Measurements from ENCODE around the gene GAMT. TPM values are rescaled to one million over a fixed set of nuclear protein-coding genes. Genes with fewer than 3 reads are reported as not detected.

GAMT gene
- total and polyA plus RNA-seq, 2 of the 13 experiments (the other 11 are each of a cell fraction or from before 2014, with no cell fraction given) = 115 to 124 TPM

DNA sequence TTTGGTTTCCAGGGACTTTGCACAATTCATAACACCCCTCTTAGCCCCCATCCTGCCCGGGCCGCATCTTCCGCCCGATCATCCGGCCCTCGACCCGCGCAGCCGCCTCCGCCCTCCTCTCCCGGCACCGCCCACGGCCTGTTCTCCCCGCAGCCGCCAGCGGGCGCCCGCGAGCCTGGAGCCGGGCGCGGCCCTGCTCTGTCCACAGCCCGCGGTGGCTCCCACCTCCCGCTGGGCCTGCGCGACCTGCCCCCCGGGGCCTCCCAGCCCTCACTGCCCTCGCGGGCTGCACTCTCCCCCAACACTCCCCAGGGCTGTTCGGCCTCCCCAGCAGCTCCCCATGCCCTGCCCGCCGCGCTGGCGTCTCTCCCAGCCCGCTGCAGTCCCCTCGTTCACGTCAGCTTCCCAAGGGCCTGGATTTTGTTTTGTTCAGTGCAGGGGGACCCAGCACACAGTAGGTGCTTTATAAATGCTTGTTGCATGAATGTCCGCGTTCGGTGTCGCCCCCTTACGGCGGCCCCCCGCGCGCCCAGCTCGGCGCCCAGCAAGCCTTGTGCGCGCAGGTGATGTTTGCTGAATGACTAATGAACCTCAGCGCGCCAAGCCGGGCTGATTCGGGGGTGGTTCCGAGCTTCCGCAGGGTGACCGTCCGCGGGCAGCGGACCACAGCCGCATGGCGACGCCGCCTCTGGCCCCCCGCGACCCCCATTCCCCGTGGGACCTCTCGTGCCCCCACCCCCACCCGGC, 44.0 kb upstream of the GAMT start (continued):
- no peak for TF ChIP-seq MED8 (CRISPR knock-in tag; IDR thresholded peaks at IDR 0.05; ENCODE audit: insufficient replicate concordance)
- TF ChIP-seq, protein P1, sequence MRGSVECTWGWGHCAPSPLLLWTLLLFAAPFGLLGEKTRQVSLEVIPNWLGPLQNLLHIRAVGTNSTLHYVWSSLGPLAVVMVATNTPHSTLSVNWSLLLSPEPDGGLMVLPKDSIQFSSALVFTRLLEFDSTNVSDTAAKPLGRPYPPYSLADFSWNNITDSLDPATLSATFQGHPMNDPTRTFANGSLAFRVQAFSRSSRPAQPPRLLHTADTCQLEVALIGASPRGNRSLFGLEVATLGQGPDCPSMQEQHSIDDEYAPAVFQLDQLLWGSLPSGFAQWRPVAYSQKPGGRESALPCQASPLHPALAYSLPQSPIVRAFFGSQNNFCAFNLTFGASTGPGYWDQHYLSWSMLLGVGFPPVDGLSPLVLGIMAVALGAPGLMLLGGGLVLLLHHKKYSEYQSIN (CRISPR knock-in tag; IDR thresholded peaks at IDR 0.05; ENCODE audit: borderline replicate concordance) = no peak
- TF ChIP-seq ZNF879 (CRISPR knock-in tag; IDR thresholded peaks at IDR 0.05) = no peak
- TF ChIP-seq PHF8 (CRISPR knock-in tag; IDR thresholded peaks at IDR 0.05) = no peak; the same call in 1 of the 2 replicates
- TF ChIP-seq, protein P2, sequence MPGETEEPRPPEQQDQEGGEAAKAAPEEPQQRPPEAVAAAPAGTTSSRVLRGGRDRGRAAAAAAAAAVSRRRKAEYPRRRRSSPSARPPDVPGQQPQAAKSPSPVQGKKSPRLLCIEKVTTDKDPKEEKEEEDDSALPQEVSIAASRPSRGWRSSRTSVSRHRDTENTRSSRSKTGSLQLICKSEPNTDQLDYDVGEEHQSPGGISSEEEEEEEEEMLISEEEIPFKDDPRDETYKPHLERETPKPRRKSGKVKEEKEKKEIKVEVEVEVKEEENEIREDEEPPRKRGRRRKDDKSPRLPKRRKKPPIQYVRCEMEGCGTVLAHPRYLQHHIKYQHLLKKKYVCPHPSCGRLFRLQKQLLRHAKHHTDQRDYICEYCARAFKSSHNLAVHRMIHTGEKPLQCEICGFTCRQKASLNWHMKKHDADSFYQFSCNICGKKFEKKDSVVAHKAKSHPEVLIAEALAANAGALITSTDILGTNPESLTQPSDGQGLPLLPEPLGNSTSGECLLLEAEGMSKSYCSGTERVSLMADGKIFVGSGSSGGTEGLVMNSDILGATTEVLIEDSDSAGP (CRISPR knock-in tag; IDR thresholded peaks at IDR 0.05; ENCODE audit: borderline replicate concordance) = peak; percentile 66
- TF ChIP-seq ZIK1 (CRISPR knock-in tag; IDR thresholded peaks at IDR 0.05; ENCODE audit: borderline replicate concordance, low read depth) = 0 out of 2 replicates have a peak, but pooled peaks have one; percentile 35
- TF ChIP-seq, protein P3, sequence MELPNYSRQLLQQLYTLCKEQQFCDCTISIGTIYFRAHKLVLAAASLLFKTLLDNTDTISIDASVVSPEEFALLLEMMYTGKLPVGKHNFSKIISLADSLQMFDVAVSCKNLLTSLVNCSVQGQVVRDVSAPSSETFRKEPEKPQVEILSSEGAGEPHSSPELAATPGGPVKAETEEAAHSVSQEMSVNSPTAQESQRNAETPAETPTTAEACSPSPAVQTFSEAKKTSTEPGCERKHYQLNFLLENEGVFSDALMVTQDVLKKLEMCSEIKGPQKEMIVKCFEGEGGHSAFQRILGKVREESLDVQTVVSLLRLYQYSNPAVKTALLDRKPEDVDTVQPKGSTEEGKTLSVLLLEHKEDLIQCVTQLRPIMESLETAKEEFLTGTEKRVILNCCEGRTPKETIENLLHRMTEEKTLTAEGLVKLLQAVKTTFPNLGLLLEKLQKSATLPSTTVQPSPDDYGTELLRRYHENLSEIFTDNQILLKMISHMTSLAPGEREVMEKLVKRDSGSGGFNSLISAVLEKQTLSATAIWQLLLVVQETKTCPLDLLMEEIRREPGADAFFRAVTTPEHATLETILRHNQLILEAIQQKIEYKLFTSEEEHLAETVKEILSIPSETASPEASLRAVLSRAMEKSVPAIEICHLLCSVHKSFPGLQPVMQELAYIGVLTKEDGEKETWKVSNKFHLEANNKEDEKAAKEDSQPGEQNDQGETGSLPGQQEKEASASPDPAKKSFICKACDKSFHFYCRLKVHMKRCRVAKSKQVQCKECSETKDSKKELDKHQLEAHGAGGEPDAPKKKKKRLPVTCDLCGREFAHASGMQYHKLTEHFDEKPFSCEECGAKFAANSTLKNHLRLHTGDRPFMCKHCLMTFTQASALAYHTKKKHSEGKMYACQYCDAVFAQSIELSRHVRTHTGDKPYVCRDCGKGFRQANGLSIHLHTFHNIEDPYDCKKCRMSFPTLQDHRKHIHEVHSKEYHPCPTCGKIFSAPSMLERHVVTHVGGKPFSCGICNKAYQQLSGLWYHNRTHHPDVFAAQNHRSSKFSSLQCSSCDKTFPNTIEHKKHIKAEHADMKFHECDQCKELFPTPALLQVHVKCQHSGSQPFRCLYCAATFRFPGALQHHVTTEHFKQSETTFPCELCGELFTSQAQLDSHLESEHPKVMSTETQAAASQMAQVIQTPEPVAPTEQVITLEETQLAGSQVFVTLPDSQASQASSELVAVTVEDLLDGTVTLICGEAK (IDR thresholded peaks at IDR 0.05) = no peak
- TF ChIP-seq, protein P3 (CRISPR knock-in tag; IDR thresholded peaks at IDR 0.05) = no peak
- no peak for TF ChIP-seq MLX (CRISPR knock-in tag; IDR thresholded peaks at IDR 0.05)
- no peak; the same call in 1 of the 2 replicates for TF ChIP-seq ZNF629 (CRISPR knock-in tag; conservative IDR thresholded peaks at IDR 0.05)
- no peak for TF ChIP-seq ZNF260 (CRISPR knock-in tag; IDR thresholded peaks at IDR 0.05; ENCODE audit: borderline replicate concordance, low read depth)
- TF ChIP-seq ZNF674 (CRISPR knock-in tag; IDR thresholded peaks at IDR 0.05; ENCODE audit: low read depth) = no peak
- no peak for TF ChIP-seq DPF2 (CRISPR knock-in tag; IDR thresholded peaks at IDR 0.05; ENCODE audit: borderline replicate concordance, low read depth)
- TF ChIP-seq POLR2AphosphoS2 (IDR thresholded peaks at IDR 0.05; ENCODE audit: low read depth, low read length) = no peak
- TF ChIP-seq ZNF432 (CRISPR knock-in tag; IDR thresholded peaks at IDR 0.05; ENCODE audit: borderline replicate concordance) = no peak
- no peak for TF ChIP-seq CEBPB (IDR thresholded peaks at IDR 0.05; ENCODE audit: borderline replicate concordance, low read depth, low read length)

All from HepG2 (cell line).